ENCODE results near the gene CBY2. TPM values are rescaled to one million over a fixed set of nuclear protein-coding genes. Genes with fewer than 3 reads are reported as not detected.
"Not testable (repeated sequence)": the region's sequence is repeated elsewhere in the genome, so short reads cannot be mapped to it uniquely, and the experiment has no call there.

Gene CBY2
- total and polyA plus RNA-seq, 4 donors = not detected

GRCh38 chr13:45747071-45747470 is 45.0 kb downstream of the CBY2 start:
- no peaks in the 10 kb centered on the region for H3K4me1 ChIP-seq (ENCODE audit: control insufficient read depth in 1 of 2, insufficient read depth in 2 of 2, low read length in 2 of 2)
- DNase-seq (no peak), ATAC-seq (ENCODE audit: low FRiP score) (no peak)
- H3K9me3 ChIP-seq (ENCODE audit: control insufficient read depth, low read length) = no peaks in the 10 kb centered on the region
- WGBS, 2 donors = 77 to 85% methylated on average over 2 of the region's 2 CpGs
- no peak overlapping the region for H3K4me3 ChIP-seq (ENCODE audit: low read length in 2 of 2)
- no peaks in the 10 kb centered on the region for H3K36me3 ChIP-seq (ENCODE audit: control insufficient read depth in 1 of 2, insufficient read depth in 2 of 2, low read length in 1 of 2)
- no peaks in the 10 kb centered on the region for H3K27me3 ChIP-seq (ENCODE audit: control insufficient read depth in 1 of 2, insufficient read depth in 2 of 2, low read length in 1 of 2)
- H3K27ac ChIP-seq (ENCODE audit: low read depth in 1 of 2, low read length in 2 of 2) = no peak overlapping the region
- intact Hi-C loops (cut with DNase I) = no loop called here

DNA sequence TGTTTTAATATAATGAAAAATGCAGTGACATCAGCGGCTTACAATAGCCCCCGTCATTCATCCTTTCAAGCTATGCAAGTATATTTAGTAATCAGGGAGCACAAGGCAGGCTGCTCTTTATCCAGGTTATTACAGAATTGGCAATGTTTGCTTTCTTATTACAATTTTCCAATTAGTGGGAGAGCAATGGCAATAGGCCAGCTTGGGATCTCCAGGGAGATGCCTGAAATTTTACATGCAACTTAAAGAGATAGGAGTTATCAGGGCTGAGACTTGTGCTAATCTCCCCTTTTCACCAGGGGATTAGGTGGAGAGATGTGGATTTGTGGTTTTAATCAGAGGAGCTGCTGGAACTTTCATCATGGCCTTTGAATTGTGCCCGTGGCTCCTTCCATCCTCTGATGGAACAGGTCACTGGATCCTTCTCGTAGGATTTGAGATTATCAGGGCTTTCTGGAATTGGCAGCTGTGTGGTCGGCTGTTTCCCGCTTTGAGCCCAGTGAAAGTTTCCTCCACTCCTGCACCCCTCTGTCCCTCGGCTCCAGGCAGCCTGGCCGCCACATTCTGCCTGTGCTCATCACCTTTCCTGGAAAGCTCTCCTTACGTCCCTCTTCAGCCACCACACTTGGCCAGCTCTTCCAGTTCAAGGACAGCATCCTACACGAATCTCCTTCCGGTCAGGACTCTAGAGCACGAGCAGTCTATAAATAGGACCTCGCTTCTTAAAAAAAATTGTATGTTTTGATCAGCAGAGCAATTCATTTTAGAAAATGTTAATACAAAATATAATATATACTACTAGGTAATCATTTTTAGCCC is 47.0 kb downstream of the CBY2 start:
- H3K9me3 ChIP-seq (ENCODE audit: control insufficient read depth, low read length) = no peaks in the 10 kb centered on the region
- WGBS, 2 donors = 20 to 21% methylated on average over 13 of the region's 13 CpGs
- no peak for ATAC-seq (ENCODE audit: low FRiP score)

GRCh38 chr13:45750566-45750965 is 48.4 kb downstream of the CBY2 start:
- H3K4me1 ChIP-seq (ENCODE audit: control insufficient read depth in 1 of 2, insufficient read depth in 2 of 2, low read length in 2 of 2) = no peaks in the 10 kb centered on the region
- H3K27me3 ChIP-seq (ENCODE audit: control insufficient read depth in 1 of 2, insufficient read depth in 2 of 2, low read length in 1 of 2) = no peaks in the 10 kb centered on the region
- 83 to 84% methylated on average over 3 of the region's 3 CpGs for WGBS, 2 donors
- peaks cover 6% of the 10 kb centered on the region for H3K9me3 ChIP-seq (ENCODE audit: control insufficient read depth, low read length)
- H3K4me3 ChIP-seq (ENCODE audit: low read length in 2 of 2) = no peak overlapping the region
- H3K36me3 ChIP-seq (ENCODE audit: control insufficient read depth in 1 of 2, insufficient read depth in 2 of 2, low read length in 1 of 2) = no peaks in the 10 kb centered on the region
- intact Hi-C loops (cut with DNase I) = no loop called here
- H3K27ac ChIP-seq (ENCODE audit: low read depth in 1 of 2, low read length in 2 of 2) = no peak overlapping the region
- ATAC-seq (ENCODE audit: low FRiP score) = no peak
- DNase-seq = no peak

More for the DNA sequence above, 47.0 kb downstream of the CBY2 start:
- no peaks in the 10 kb centered on the region for H3K36me3 ChIP-seq (ENCODE audit: control insufficient read depth in 1 of 2, insufficient read depth in 2 of 2, low read length in 1 of 2)
- H3K27me3 ChIP-seq (ENCODE audit: control insufficient read depth in 1 of 2, insufficient read depth in 2 of 2, low read length in 1 of 2) = no peaks in the 10 kb centered on the region
- no peak for DNase-seq
- H3K4me1 ChIP-seq (ENCODE audit: control insufficient read depth in 1 of 2, insufficient read depth in 2 of 2, low read length in 2 of 2) = no peaks in the 10 kb centered on the region
- H3K27ac ChIP-seq (ENCODE audit: low read depth in 1 of 2, low read length in 2 of 2) = no peak overlapping the region
- intact Hi-C loops (cut with DNase I) = no loop called here
- no peak overlapping the region for H3K4me3 ChIP-seq (ENCODE audit: low read length in 2 of 2)

DNA sequence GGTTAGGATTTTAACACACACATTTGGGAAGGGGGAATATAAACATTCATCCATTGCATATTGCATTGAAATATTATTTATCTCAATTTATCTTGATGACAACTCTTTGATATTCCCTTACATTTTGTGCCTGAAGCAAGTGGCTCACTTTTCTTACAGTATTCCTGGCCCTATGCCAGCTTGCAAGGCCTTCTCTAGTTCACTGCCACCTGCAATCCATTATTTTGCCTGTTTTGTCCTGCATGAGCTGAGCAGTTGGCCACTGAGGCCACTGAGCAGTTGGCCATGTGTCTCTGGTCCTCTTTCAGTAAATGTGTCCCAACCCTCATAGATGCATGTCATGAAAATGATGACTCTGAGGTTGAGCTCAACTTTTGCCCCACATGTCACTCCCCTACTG is 49.8 kb downstream of the CBY2 start:
- no peak for ATAC-seq (ENCODE audit: low FRiP score)
- no peak overlapping the region for H3K27ac ChIP-seq (ENCODE audit: low read depth in 1 of 2, low read length in 2 of 2)

GRCh38 chr13:45752510-45752909 is 50.4 kb downstream of the CBY2 start:
- intact Hi-C loops (cut with DNase I) = no loop called here
- Histone ChIP-seq H3K36me3 (ENCODE audit: control insufficient read depth in 1 of 2, insufficient read depth in 2 of 2, low read length in 1 of 2) (no peaks in the 10 kb centered on the region), H3K27me3 (ENCODE audit: control insufficient read depth in 1 of 2, insufficient read depth in 2 of 2, low read length in 1 of 2) (no peaks in the 10 kb centered on the region), H3K4me1 (ENCODE audit: control insufficient read depth in 1 of 2, insufficient read depth in 2 of 2, low read length in 2 of 2) (no peaks in the 10 kb centered on the region), H3K4me3 (ENCODE audit: low read length in 2 of 2) (no peak overlapping the region), H3K9me3 (ENCODE audit: control insufficient read depth, low read length) (peaks cover 8% of the 10 kb centered on the region), H3K27ac (ENCODE audit: low read depth in 1 of 2, low read length in 2 of 2) (no peak overlapping the region)
- ATAC-seq (ENCODE audit: low FRiP score) (no peak), DNase-seq (no peak)
- 88 to 90% methylated on average over 1 of the region's 1 CpG for WGBS, 2 donors

More for the DNA sequence above, 49.8 kb downstream of the CBY2 start:
- intact Hi-C loops (cut with DNase I) = no loop called here
- H3K27me3 ChIP-seq (ENCODE audit: control insufficient read depth in 1 of 2, insufficient read depth in 2 of 2, low read length in 1 of 2) = no peaks in the 10 kb centered on the region
- H3K9me3 ChIP-seq (ENCODE audit: control insufficient read depth, low read length) = peaks cover 8% of the 10 kb centered on the region
- H3K4me3 ChIP-seq (ENCODE audit: low read length in 2 of 2) = no peak overlapping the region
- H3K4me1 ChIP-seq (ENCODE audit: control insufficient read depth in 1 of 2, insufficient read depth in 2 of 2, low read length in 2 of 2) = no peaks in the 10 kb centered on the region
- no peaks in the 10 kb centered on the region for H3K36me3 ChIP-seq (ENCODE audit: control insufficient read depth in 1 of 2, insufficient read depth in 2 of 2, low read length in 1 of 2)
- no peak for DNase-seq

DNA sequence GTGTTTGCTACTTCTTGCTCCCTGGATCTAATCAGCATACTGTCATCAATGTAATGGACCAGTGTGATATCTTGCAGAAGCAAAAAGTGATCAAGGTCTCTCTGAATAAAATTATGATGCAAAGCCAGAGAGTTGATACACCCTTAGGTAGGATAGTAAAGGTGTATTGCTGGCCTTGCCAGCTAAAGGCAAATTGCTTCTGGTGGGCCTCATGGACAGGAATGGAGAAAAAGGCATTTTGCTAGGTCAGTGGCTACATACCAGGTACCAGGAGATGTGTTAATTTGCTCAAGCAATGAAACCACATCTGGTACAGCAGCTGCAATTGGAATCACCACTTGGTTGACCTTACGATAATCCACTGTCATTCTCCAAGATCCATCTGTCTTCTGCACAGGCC is 54.4 kb downstream of the CBY2 start:
- ATAC-seq (ENCODE audit: low FRiP score); H3K27me3 ChIP-seq (ENCODE audit: control insufficient read depth in 1 of 2, insufficient read depth in 2 of 2, low read length in 1 of 2); H3K4me3 ChIP-seq (ENCODE audit: low read length in 2 of 2); H3K27ac ChIP-seq (ENCODE audit: low read depth in 1 of 2, low read length in 2 of 2); DNase-seq; H3K36me3 ChIP-seq (ENCODE audit: control insufficient read depth in 1 of 2, insufficient read depth in 2 of 2, low read length in 1 of 2); H3K4me1 ChIP-seq (ENCODE audit: control insufficient read depth in 1 of 2, insufficient read depth in 2 of 2, low read length in 2 of 2); intact Hi-C loops (cut with DNase I): not testable (repeated sequence)
- WGBS, 2 donors = 80 to 93% methylated on average over 1 of the region's 1 CpG
- peaks cover 14% of the 10 kb centered on the region for H3K9me3 ChIP-seq (ENCODE audit: control insufficient read depth, low read length)

GRCh38 chr13:45757589-45757988 is 55.5 kb downstream of the CBY2 start:
- DNase-seq; H3K27ac ChIP-seq (ENCODE audit: low read depth in 1 of 2, low read length in 2 of 2); ATAC-seq (ENCODE audit: low FRiP score); H3K36me3 ChIP-seq (ENCODE audit: control insufficient read depth in 1 of 2, insufficient read depth in 2 of 2, low read length in 1 of 2); H3K27me3 ChIP-seq (ENCODE audit: control insufficient read depth in 1 of 2, insufficient read depth in 2 of 2, low read length in 1 of 2); intact Hi-C loops (cut with DNase I); H3K4me3 ChIP-seq (ENCODE audit: low read length in 2 of 2); H3K4me1 ChIP-seq (ENCODE audit: control insufficient read depth in 1 of 2, insufficient read depth in 2 of 2, low read length in 2 of 2): not testable (repeated sequence)
- peaks cover 14% of the 10 kb centered on the region for H3K9me3 ChIP-seq (ENCODE audit: control insufficient read depth, low read length)
- 64 to 70% methylated on average over 3 of the region's 3 CpGs for WGBS, 2 donors

- Histone ChIP-seq H3K4me1 (ENCODE audit: control insufficient read depth in 1 of 2, insufficient read depth in 2 of 2, low read length in 2 of 2) (no peaks in the 10 kb centered on the region), H3K4me3 (ENCODE audit: low read length in 2 of 2) (no peak overlapping the region), H3K27ac (ENCODE audit: low read depth in 1 of 2, low read length in 2 of 2) (no peak overlapping the region), H3K27me3 (ENCODE audit: control insufficient read depth in 1 of 2, insufficient read depth in 2 of 2, low read length in 1 of 2) (no peaks in the 10 kb centered on the region), H3K9me3 (ENCODE audit: control insufficient read depth, low read length) (peaks cover 4% of the 10 kb centered on the region), H3K36me3 (ENCODE audit: control insufficient read depth in 1 of 2, insufficient read depth in 2 of 2, low read length in 1 of 2) (no peaks in the 10 kb centered on the region)
- ATAC-seq (ENCODE audit: low FRiP score) = no peak
- DNase-seq = no peak
- intact Hi-C loops (cut with DNase I) = no loop called here
- 47 to 58% methylated on average over 4 of the region's 4 CpGs for WGBS, 2 donors
Measured at GRCh38 chr13:45763419-45763818, 61.3 kb downstream of the CBY2 start.
